GM21515 (cell line): ENCODE measurements around the gene STAT5B.

Experiments
- ATAC-seq: cut with Tn5 transposase; IDR thresholded peaks from one replicate; pipeline ENCODE4 v1.9.1; 2021; ENCODE audit not compliant: unreplicated experiment

The STAT5B gene

GRCh38 chr17:42286411-42287221, 10.4 kb upstream of the STAT5B start:
- ATAC-seq = no peak

GRCh38 chr17:42285346-42286050, 9.3 kb upstream of the STAT5B start:
- ATAC-seq = no peak

GRCh38 chr17:42284566-42284965, 8.4 kb upstream of the STAT5B start:
- ATAC-seq = no peak

GRCh38 chr17:42284024-42284369, 7.8 kb upstream of the STAT5B start:
- no peak for ATAC-seq

GRCh38 chr17:42283241-42284023, 7.2 kb upstream of the STAT5B start:
- no peak for ATAC-seq

- ATAC-seq = no peak
Observed at GRCh38 chr17:42282478-42283080, 6.4 kb upstream of the STAT5B start.

- ATAC-seq = no peak
Observed at GRCh38 chr17:42281571-42282096, 5.4 kb upstream of the STAT5B start.

- no peak for ATAC-seq
Observed at GRCh38 chr17:42279776-42280630, 3.8 kb upstream of the STAT5B start.

GRCh38 chr17:42277342-42277712, 1.1 kb upstream of the STAT5B start:
- ATAC-seq = no peak

GRCh38 chr17:42276609-42277341, 584 bp upstream of the STAT5B start:
- peak; percentile 6 for ATAC-seq

GRCh38 chr17:42275527-42276358, 448 bp downstream of the STAT5B start:
- peak; percentile 33 for ATAC-seq

- ATAC-seq = no peak
Observed at GRCh38 chr17:42274812-42275526, 1.2 kb downstream of the STAT5B start.

- no peak for ATAC-seq
Observed at GRCh38 chr17:42274253-42274542, 2.0 kb downstream of the STAT5B start.

- ATAC-seq = no peak
Observed at GRCh38 chr17:42273474-42274252, 2.5 kb downstream of the STAT5B start.

- no peak for ATAC-seq
Observed at GRCh38 chr17:42272162-42272907, 3.9 kb downstream of the STAT5B start.

GRCh38 chr17:42271779-42272035, 4.5 kb downstream of the STAT5B start:
- ATAC-seq = no peak
